SK-N-MC (cell line): ENCODE measurements around the gene VGLL4.

ENCODE experiments used
- EZH2 ChIP-seq: fragments of 200-600 bp; sonication (generic); IDR thresholded peaks from one replicate; pipeline ENCODE4 v1.6.1; 2017; ENCODE audit warnings: antibody characterized with exemption
- POLR2AphosphoS5 ChIP-seq: IDR thresholded peaks from 2 replicates; pipeline ENCODE4 v1.6.1; 2012; ENCODE audit warnings: mild to moderate bottlenecking, low read depth, low read length, borderline replicate concordance

GRCh38 chr3:11563865-11564185 lies 79.9 kb downstream of the VGLL4 start:
- no peak for TF ChIP-seq POLR2AphosphoS5
- no peak for TF ChIP-seq EZH2
